ENCODE results near the gene TRMT10C.

DNA sequence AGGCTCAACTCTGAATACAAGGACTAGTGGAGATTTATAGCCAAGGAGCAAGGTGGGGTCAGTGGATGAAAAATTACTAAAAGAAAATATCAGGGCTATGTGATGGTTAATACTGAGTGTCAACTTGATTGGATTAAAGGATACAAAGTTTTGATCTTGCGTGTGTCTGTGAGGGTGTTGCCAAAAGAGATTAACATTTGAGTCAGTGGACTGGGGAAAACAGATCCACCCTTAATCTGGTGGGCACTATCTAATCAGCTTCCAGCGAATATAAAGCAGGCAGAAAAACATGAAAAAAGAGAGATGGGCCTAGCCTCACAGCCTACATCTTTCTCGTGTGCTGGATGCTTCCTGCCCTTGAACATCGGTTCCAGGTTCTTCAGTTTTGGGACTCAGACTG is 34.2 kb upstream of the TRMT10C start:
- TF ChIP-seq, protein P1, sequence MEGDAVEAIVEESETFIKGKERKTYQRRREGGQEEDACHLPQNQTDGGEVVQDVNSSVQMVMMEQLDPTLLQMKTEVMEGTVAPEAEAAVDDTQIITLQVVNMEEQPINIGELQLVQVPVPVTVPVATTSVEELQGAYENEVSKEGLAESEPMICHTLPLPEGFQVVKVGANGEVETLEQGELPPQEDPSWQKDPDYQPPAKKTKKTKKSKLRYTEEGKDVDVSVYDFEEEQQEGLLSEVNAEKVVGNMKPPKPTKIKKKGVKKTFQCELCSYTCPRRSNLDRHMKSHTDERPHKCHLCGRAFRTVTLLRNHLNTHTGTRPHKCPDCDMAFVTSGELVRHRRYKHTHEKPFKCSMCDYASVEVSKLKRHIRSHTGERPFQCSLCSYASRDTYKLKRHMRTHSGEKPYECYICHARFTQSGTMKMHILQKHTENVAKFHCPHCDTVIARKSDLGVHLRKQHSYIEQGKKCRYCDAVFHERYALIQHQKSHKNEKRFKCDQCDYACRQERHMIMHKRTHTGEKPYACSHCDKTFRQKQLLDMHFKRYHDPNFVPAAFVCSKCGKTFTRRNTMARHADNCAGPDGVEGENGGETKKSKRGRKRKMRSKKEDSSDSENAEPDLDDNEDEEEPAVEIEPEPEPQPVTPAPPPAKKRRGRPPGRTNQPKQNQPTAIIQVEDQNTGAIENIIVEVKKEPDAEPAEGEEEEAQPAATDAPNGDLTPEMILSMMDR (IDR thresholded peaks at IDR 0.05) = no peak
- TF ChIP-seq POLR2AphosphoS5 (IDR thresholded peaks at IDR 0.05) = no peak
- TF ChIP-seq POLR2A (IDR thresholded peaks at IDR 0.05) = no peak
